HG03095 (cell line): ENCODE results near the gene CEACAM18.
"Not testable (repeated sequence)": the region's sequence is repeated elsewhere in the genome, so short reads cannot be mapped to it uniquely, and the experiment has no call there.

Source experiments
- ATAC-seq: cut with Tn5 transposase; IDR thresholded peaks from one replicate; pipeline ENCODE4 v1.9.1; 2021; ENCODE audit warnings: moderate library complexity; ENCODE audit not compliant: unreplicated experiment

The CEACAM18 gene

GRCh38 chr19:51489113-51489512, 10.8 kb downstream of the CEACAM18 start:
- no peak for ATAC-seq

GRCh38 chr19:51490676-51491075, 12.3 kb downstream of the CEACAM18 start:
- no peak for ATAC-seq

DNA sequence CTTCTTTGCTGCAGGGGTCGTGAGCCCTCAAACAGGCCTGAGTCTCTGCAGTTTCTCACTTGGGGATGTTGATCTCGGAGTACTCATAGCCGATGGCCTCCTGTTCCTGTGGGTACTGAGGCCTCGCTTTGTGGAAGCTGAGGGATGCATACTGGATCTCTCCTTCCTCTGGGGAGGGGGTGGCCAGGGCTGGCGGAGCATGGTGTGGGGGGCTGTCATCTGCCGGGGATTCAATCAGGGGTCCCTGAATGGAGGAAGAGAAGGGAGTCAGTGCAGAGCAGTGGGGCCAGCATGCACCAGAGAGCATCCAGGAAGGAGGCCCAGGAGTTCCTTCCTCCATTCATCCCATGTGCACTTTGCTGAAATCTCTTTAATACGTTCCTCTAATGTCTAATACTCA, 13.2 kb downstream of the CEACAM18 start:
- ATAC-seq, result no peak

GRCh38 chr19:51493776-51494175, 15.4 kb downstream of the CEACAM18 start:
- no peak for ATAC-seq

DNA sequence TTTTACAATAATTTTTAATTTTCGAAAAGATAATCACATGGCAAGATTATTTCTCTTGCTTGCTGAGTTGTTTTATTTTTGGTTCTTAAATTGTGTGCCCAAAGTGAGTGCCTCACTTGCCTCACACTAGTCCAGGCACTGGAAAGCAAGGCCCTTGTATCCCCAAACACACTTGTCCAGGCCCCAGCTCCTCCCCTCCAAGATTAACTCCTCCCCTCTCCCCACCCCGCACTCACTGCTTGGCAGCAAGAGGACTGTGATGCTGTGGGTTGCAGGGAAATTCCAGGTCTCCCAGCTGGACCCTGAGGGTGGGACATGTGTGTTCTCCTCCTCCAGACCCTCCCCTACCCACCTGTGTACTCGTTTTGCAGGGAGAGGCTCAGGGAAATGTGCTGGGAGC, 19.3 kb downstream of the CEACAM18 start:
- no peak for ATAC-seq

DNA sequence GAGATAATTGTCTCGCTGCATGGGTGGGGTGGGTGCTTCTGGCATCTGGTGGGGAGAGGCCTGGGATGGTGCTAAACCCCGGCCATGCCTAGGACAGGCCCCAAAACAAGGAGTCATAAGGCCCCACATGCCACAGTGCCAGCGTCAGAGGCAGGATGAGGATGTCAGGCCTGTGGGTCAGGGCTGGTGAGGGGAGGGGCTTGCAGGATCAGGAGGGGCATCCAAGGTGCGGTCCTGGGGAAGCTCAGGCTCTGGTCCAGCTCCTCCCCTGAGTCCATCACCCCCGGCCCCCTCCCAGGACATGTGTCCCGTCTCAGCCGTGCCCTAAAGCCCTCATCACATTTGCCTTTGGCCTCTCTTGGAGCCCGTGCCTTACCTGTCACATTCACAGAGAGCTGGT, 22.6 kb downstream of the CEACAM18 start:
- ATAC-seq, result not testable (repeated sequence)

- no peak for ATAC-seq
Observed at GRCh38 chr19:51501594-51502263, 23.4 kb downstream of the CEACAM18 start, which contains the start of gene SIGLEC12. Gene SIGLEC12 (minus strand): TSS chr19:51501800. CDS start chr19:51501733, 67 bp downstream.

DNA sequence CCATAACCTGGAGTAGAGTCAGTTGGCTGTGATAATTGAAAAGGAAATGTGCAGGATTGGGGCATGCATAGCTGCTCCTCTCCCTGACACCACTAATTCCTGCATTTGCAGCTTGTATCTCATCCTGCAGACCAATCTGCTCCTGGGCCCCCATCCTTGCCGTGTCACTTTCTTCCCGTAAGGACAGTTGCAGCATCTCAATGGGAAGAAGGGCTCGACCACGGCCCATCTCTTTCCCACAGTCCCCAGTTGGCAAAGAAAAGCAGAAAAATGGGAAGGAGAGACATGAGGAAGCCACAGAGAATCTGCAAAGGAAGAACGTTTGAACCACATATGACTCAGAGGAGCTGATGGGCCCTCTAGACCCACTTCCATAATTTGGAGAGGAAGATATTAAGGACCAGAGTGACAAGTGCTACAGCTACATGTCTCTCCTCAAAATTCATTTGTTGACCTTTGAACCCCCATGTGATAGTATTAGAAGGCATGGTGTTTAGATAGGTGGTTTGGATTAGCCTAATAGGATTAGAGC, 25.0 kb downstream of the CEACAM18 start:
- ATAC-seq, result no peak

- ATAC-seq, result no peak
Observed at GRCh38 chr19:51503896-51504295, 25.6 kb downstream of the CEACAM18 start.

- ATAC-seq, result no peak
Observed at GRCh38 chr19:51505904-51506303, 27.6 kb downstream of the CEACAM18 start.

DNA sequence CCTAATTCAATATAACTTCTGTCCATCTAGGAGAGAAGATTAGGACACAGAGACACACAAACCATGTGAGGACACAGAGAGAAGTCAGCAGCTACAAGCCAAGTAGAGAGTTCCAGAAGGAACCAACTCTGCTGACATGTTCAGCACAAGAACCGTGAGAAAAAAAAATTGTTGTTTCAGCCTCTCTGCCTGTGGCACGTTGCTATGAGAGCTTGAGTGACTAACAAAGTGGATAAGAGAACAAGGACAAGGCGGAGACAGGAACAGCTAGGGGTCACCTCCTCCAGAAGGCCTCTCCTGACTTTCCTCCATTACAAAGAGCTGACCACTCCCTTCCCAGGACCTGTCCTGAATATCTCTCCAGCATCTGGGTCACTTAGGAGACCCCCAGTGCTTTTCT, 28.9 kb downstream of the CEACAM18 start:
- ATAC-seq, result no peak

GRCh38 chr19:51507640-51508058, 29.3 kb downstream of the CEACAM18 start:
- no peak for ATAC-seq

- ATAC-seq, result no peak
Observed at GRCh38 chr19:51508059-51508733, 29.9 kb downstream of the CEACAM18 start.

DNA sequence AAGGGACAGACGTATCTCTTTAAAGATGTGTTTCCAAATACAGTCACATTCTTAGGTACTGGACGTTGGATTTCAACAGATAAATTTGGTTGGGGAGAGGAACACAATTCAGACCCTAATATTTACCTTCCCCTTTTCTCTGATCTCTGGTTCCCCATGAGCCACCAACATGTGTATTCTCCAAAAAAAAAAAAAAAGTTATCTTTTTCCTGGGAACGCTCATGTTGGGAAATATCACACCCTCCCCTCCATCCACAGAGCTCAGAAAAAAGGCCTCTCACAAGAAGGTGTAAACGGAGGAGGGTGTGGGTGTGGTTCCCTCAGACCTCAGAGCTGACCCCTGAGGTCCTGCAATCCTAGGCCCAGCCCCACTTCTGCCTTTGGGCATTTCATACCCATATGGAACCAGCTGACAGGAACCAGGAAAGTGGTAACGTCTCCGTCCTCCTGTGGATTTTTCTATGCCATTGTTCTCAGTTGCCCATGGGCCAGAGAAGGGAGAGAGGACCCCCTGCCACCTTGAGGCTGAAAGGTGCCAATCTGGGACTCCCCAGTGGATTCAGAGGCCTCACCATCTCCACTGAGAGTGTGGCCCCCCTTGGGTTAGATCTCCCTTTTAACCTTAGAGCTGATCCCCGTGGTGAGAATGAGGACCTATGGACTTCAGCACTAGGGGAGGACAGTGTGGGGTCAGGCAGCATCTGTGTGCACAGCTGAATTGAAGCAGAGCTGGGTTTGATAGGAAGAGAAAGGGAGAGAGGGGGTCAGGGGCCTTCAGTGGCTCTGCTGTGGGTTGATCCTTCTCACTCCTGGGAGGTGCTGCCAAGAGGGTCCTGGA, 31.7 kb downstream of the CEACAM18 start:
- ATAC-seq, result no peak

DNA sequence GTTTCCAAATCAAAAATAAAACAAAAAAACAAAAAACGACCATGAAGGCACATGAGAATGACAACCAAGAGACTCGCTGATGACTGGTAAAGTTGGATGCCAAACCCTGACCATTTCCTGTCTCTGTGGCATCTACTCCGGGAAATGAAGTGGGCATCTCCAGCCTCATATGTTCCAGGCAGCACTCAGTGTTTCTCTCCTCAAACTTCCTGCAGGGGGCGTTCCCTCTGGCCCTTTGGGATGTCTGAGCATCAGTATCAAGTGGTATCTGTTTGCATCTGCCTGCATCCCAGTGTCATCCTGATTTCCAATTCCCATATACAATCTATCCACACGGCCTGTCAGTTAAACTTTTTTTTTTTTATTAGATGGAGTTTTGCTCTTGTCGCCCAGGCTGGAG, 33.0 kb downstream of the CEACAM18 start:
- ATAC-seq, result no peak

GRCh38 chr19:51513968-51514367, 35.6 kb downstream of the CEACAM18 start:
- no peak for ATAC-seq

- ATAC-seq, result no peak
Observed at GRCh38 chr19:51514866-51515481, 36.6 kb downstream of the CEACAM18 start.

- no peak for ATAC-seq
Observed at GRCh38 chr19:51520728-51521127, 42.4 kb downstream of the CEACAM18 start.

DNA sequence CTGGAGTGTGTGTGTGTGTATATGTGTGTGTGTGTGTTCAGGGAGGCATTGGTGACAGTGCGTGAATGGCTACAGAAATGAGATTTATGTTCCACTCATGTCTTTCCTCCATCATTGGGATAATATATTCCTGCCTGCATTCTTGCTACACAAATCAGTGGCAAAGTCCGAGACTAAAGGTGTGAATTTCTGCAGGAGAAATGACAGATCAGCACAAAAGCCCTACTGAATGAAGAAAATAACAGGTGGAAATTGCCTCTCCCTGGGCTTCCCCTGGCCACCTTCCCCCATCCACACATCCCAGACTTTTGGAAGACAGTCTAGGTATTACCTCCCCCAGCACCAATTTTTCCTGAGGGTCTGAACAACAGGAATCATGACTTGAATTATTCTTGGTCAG, 43.0 kb downstream of the CEACAM18 start:
- ATAC-seq, result no peak

DNA sequence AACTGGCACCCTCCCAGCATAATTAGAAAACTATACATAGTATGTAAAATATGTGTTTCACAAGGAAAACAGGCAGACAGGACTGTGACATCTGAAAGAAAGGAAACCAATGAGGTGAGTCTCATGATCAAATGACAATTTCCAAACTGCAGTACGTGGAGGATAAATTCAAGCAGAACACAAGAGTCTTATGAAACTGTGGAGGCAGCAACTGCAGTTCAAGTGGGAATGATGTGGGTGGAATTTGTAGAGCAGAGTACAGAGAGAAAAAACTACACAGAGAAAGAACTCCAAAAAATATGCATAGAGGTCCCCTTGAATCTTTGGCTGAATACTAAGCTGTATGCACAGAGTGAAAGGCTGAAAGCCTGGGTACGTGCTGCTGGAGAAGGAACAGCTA, 43.4 kb downstream of the CEACAM18 start:
- no peak for ATAC-seq

DNA sequence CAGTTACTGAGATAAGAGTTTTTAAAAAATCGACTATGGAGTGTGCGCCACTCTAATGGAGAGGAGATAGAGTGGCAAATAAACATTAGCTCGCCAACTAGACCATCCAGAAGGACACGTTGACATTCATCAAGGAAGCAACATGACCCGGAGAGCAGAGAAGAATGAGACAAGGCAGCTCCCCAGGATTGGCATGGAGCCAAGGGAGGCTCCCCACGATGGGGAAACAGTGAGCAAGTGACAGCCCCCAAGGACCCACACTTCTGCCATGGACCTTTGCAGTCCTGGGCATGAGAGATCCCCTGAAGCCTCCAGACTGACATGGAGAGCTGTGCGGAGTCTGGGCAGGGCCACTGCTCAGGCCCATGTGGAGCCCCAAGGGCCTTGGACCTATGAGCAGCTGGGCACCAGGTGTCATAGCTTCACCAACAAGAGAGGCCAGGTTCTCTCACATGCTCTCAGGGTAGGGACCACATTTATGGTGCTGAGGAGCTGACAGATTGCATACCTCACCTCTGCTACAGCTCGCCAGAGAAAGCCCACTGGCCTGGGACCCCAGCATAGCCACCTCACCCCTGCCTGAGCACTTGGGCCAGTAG, 46.4 kb downstream of the CEACAM18 start:
- no peak for ATAC-seq
